A549 (cell line): ENCODE measurements around the gene ARHGDIG. TPM values are rescaled to one million over a fixed set of nuclear protein-coding genes. Genes with fewer than 3 reads are reported as not detected.
A peak's percentile ranks its signal among the peaks of the same experiment; 100 is the strongest.

Experiments used
- ATAC-seq, 2 experiments: fragments of 200-7000 bp in 1 of 2; fragments of >200 bp in 1 of 2; cut with Nextera tagmentation in 1 of 2; cut with Tn5 transposase in 1 of 2; 3 replicates each; pipeline versions ENCODE4 v1.8.0 to v1.9.1; 2018 to 2020; ENCODE audit warnings: mild to moderate bottlenecking in 1 of 2, moderate library complexity in 1 of 2
- CTCF ChIA-PET: fragments of 300-600 bp; sonication (Branson Sonifier 250); formaldehyde crosslinking; extraction: SDS; loops from one replicate; lab custom pipeline; 2021; ENCODE audit warnings: antibody characterized with exemption, inconsistent platforms; lab: Yijun Ruan, JAX
- POLR2A ChIA-PET: fragments of 350-600 bp; formaldehyde crosslinking; extraction: SDS; loops from one replicate; lab custom pipeline; 2021; ENCODE audit warnings: antibody characterized with exemption, inconsistent platforms; lab: Yijun Ruan, JAX
- DNase-seq, 2 experiments: peaks; one replicate each; pipeline versions ENCODE4 v3.0.0 to v3.0.0-alpha.2; 2011 to 2016; ENCODE audit warnings: low read depth in 1 of 2, low spot score in 1 of 2
- FAIRE-seq: peaks from 2 replicates; lab custom pipeline; 2011; peaks lifted over from hg19 to GRCh38; lab: Jason Lieb, UNC
- H3K27ac ChIP-seq, 2 experiments: fragments of >200 bp; sonication (Bioruptor Twin); formaldehyde crosslinking; 3 replicates each; pipeline ENCODE4 v1.5.1; 2016 to 2017
- H3K4me1 ChIP-seq: fragments of >200 bp; sonication (Bioruptor Twin); formaldehyde crosslinking; 3 replicates; pipeline ENCODE4 v1.6.1; 2016
- H3K4me2 ChIP-seq: fragments of >200 bp; sonication (Bioruptor Twin); formaldehyde crosslinking; 3 replicates; pipeline ENCODE4 v1.6.1; 2016
- H3K4me3 ChIP-seq: fragments of >200 bp; sonication (Bioruptor Twin); formaldehyde crosslinking; 3 replicates; pipeline ENCODE4 v1.5.1; 2016
- H3K9me3 ChIP-seq: fragments of >200 bp; sonication (Bioruptor Twin); formaldehyde crosslinking; 3 replicates; pipeline ENCODE4 v1.6.1; 2016
- CBX2 ChIP-seq: fragments of 200-600 bp; sonication (generic); IDR thresholded peaks from 2 replicates; pipeline ENCODE4 v1.6.1; 2016; ENCODE audit warnings: low read depth, mild to moderate bottlenecking, borderline replicate concordance
- CBX8 ChIP-seq: fragments of 200-600 bp; sonication (generic); IDR thresholded peaks from 2 replicates; pipeline ENCODE4 v1.6.1; 2016
- CEBPB ChIP-seq, 2 experiments: fragments of >200 bp in 1 of 2; sonication (Bioruptor Twin) in 1 of 2; formaldehyde crosslinking in 1 of 2; IDR thresholded peaks; 2 replicates each; pipeline ENCODE4 v1.6.1; 2012 to 2016
- CHD2 ChIP-seq: fragments of 150-350 bp; IDR thresholded peaks from 2 replicates; pipeline ENCODE4 v1.6.1; 2014; ENCODE audit warnings: low read length; ENCODE audit not compliant: partially characterized antibody
- EHF ChIP-seq: fragments of 250-450 bp; sonication (Bioruptor Pico); IDR thresholded peaks from 2 replicates; pipeline ENCODE4 v1.5.0; 2020; ENCODE audit warnings: mild to moderate bottlenecking
- EHMT2 ChIP-seq: fragments of 200-600 bp; sonication (generic); IDR thresholded peaks from 2 replicates; pipeline ENCODE4 v1.6.1; 2016; ENCODE audit warnings: antibody characterized with exemption, low read depth, mild to moderate bottlenecking, moderate library complexity
- HDAC2 ChIP-seq: fragments of 200-600 bp; sonication (generic); IDR thresholded peaks from 2 replicates; pipeline ENCODE4 v1.6.1; 2016
- KDM5A ChIP-seq: fragments of 200-600 bp; sonication (generic); IDR thresholded peaks from 2 replicates; pipeline ENCODE4 v1.6.1; 2016; ENCODE audit warnings: antibody characterized with exemption, mild to moderate bottlenecking
- NFE2L2 ChIP-seq: fragments of 150-350 bp; conservative IDR thresholded peaks from 2 replicates; pipeline ENCODE4 v1.6.1; 2014; ENCODE audit warnings: low read length
- PBX3 ChIP-seq: IDR thresholded peaks from 2 replicates; pipeline ENCODE4 v1.6.1; 2012
- RCOR1 ChIP-seq: fragments of 150-350 bp; IDR thresholded peaks from 2 replicates; pipeline ENCODE4 v1.6.1; 2014; ENCODE audit warnings: antibody characterized with exemption, low read length, low read depth
- REST ChIP-seq: fragments of 200-600 bp; sonication (generic); IDR thresholded peaks from 2 replicates; pipeline ENCODE4 v1.6.1; 2016; ENCODE audit warnings: antibody characterized with exemption, mild to moderate bottlenecking, moderate library complexity
- RFX5 ChIP-seq: fragments of 450-650 bp; IDR thresholded peaks from 2 replicates; pipeline ENCODE4 v1.7.1; 2014; ENCODE audit warnings: antibody characterized with exemption, mild to moderate bottlenecking, moderate library complexity
- SREBF2 ChIP-seq: fragments of 450-650 bp; IDR thresholded peaks from 2 replicates; pipeline ENCODE4 v1.6.1; 2014; ENCODE audit warnings: mild to moderate bottlenecking, moderate library complexity
- TP53 ChIP-seq: fragments of 250-450 bp; sonication (Bioruptor Pico); IDR thresholded peaks from 2 replicates; pipeline ENCODE4 v1.5.0; 2021; ENCODE audit warnings: mild to moderate bottlenecking, moderate library complexity
- USF2 ChIP-seq: fragments of 450-650 bp; IDR thresholded peaks from 2 replicates; pipeline ENCODE4 v1.6.1; 2014; ENCODE audit warnings: antibody characterized with exemption
- WGBS: methylation state at CpG from one replicate; pipeline ENCODE4 v1.1.6; 2017; ENCODE audit errors: missing lambda C conversion rate; 5-methylcytosine and 5-hydroxymethylcytosine counted together
- polyA plus RNA-seq, 4 experiments: library from polyadenylated mRNA; depleted of rRNA in 3 of 4; stranded (reverse); fragments of >200 nt; fragmentation: RNase III in 1 of 4; extraction: RNeasy Plus Mini Kit Qiagen cat#74134 plus additional on column Dnase treatment in 1 of 4; gene quantifications; 2 replicates in 3 of 4; 3 replicates in 1 of 4; pipeline ENCODE4 v1.2.3, GENCODE V29; 2011 to 2017
- TF ChIP-seq, protein P1 (sequence below): fragments of 250-450 bp; sonication (Bioruptor Pico); IDR thresholded peaks from 2 replicates; pipeline ENCODE4 v1.5.0; 2020; ENCODE audit warnings: low read depth, mild to moderate bottlenecking, moderate library complexity
- TF ChIP-seq, protein P2 (sequence below): fragments of 250-450 bp; sonication (Bioruptor Pico); IDR thresholded peaks from 2 replicates; pipeline ENCODE4 v1.5.0; 2021; ENCODE audit warnings: mild to moderate bottlenecking, moderate library complexity, borderline replicate concordance

Gene ARHGDIG
- polyA plus RNA-seq, 2 of the 4 experiments (the other 2 are of a cell fraction) = 1.1 to 1.9 TPM

- DNase-seq (no peak), ATAC-seq (peak in 1 of 2 experiments; percentile 6; a peak in 2 of 6 replicates), FAIRE-seq (no peak)
- H3K4me3 ChIP-seq = no peak within 1 kb of the TSS
- CTCF ChIA-PET = no interaction called here
- no peak within 1 kb of the TSS for H3K4me2 ChIP-seq
- POLR2A ChIA-PET = no interaction called here
- WGBS = 84% methylated on average over 9 of the region's 25 CpGs
- no peaks in the 10 kb centered on the region for H3K9me3 ChIP-seq
- H3K4me1 ChIP-seq = peaks cover 8% of the 10 kb centered on the region; the same call in 1 of the 3 replicates
- TF ChIP-seq HDAC2 (no peak), RFX5 (no peak), TP53 (CRISPR knock-in tag) (no peak), EHF (CRISPR knock-in tag) (no peak), CHD2 (no peak)
- H3K27ac ChIP-seq = no peak within 1 kb of the TSS
Observed at GRCh38 chr16:283033-283805, 2.8 kb downstream of the ARHGDIG start, which contains the start of gene PDIA2. Gene PDIA2 (plus strand): TSS chr16:283164. CDS start chr16:283170, 6 bp downstream.

GRCh38 chr16:284204-285120 lies 4.1 kb downstream of the ARHGDIG start:
- ATAC-seq (no peak), FAIRE-seq (no peak), DNase-seq (no peak)
- Histone ChIP-seq H3K4me2 (no peak overlapping the region), H3K4me1 (peaks cover 8% of the 10 kb centered on the region; the same call in 1 of the 3 replicates), H3K4me3 (no peak overlapping the region), H3K9me3 (no peaks in the 10 kb centered on the region), H3K27ac (no peak overlapping the region)
- ChIA-PET CTCF (no interaction called here), POLR2A (no interaction called here)
- TF ChIP-seq SREBF2 (no peak), TP53 (CRISPR knock-in tag) (no peak), REST (no peak), EHMT2 (no peak), PBX3 (no peak), USF2 (no peak), NFE2L2 (no peak), CBX2 (no peak), RCOR1 (no peak), KDM5A (no peak), CEBPB (IDR thresholded peaks at IDR 0.05) (no peak), CBX8 (no peak)
- TF ChIP-seq, protein P1, sequence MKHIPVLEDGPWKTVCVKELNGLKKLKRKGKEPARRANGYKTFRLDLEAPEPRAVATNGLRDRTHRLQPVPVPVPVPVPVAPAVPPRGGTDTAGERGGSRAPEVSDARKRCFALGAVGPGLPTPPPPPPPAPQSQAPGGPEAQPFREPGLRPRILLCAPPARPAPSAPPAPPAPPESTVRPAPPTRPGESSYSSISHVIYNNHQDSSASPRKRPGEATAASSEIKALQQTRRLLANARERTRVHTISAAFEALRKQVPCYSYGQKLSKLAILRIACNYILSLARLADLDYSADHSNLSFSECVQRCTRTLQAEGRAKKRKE (CRISPR knock-in tag) = no peak
- TF ChIP-seq, protein P2, sequence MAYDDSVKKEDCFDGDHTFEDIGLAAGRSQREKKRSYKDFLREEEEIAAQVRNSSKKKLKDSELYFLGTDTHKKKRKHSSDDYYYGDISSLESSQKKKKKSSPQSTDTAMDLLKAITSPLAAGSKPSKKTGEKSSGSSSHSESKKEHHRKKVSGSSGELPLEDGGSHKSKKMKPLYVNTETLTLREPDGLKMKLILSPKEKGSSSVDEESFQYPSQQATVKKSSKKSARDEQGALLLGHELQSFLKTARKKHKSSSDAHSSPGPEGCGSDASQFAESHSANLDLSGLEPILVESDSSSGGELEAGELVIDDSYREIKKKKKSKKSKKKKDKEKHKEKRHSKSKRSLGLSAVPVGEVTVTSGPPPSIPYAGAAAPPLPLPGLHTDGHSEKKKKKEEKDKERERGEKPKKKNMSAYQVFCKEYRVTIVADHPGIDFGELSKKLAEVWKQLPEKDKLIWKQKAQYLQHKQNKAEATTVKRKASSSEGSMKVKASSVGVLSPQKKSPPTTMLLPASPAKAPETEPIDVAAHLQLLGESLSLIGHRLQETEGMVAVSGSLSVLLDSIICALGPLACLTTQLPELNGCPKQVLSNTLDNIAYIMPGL (CRISPR knock-in tag) = no peak
- 95% methylated on average over 45 of the region's 52 CpGs for WGBS
